ENCODE data around the gene TBC1D22A.

- no peak for TF ChIP-seq EP300 (conservative IDR thresholded peaks at IDR 0.05; ENCODE audit: poor library complexity, severe bottlenecking)
- TF ChIP-seq EZH2 (IDR thresholded peaks at IDR 0.05; ENCODE audit: borderline replicate concordance, insufficient read depth, low read length, poor library complexity, severe bottlenecking): no peak
- no peak for TF ChIP-seq MXI1 (conservative IDR thresholded peaks at IDR 0.05; ENCODE audit: poor library complexity, severe bottlenecking)
Measured at GRCh38 chr22:47111626-47112581, 349.5 kb downstream of the TBC1D22A start.
